Endothelial cell (in vitro differentiated cells): ENCODE data around the gene AFG3L2. TPM values are rescaled to one million over a fixed set of nuclear protein-coding genes. Genes with fewer than 3 reads are reported as not detected.

Experiments used
- DNase-seq: peaks from one replicate; pipeline ENCODE4 v3.0.0; 2021; ENCODE audit warnings: low spot score
- H3K27ac Mint-ChIP-seq: one replicate; pipeline ENCODE4 v1.8.0; 2021; ENCODE audit warnings: mixed read lengths, inconsistent platforms; ENCODE audit not compliant: unreplicated experiment
- H3K27me3 Mint-ChIP-seq: one replicate; pipeline ENCODE4 v1.8.0; 2021; ENCODE audit warnings: mild to moderate bottlenecking, moderate library complexity, mixed read lengths, inconsistent platforms; ENCODE audit not compliant: unreplicated experiment
- H3K36me3 Mint-ChIP-seq: one replicate; pipeline ENCODE4 v1.8.0; 2021; ENCODE audit warnings: mild to moderate bottlenecking, low read depth, mixed read lengths, inconsistent platforms; ENCODE audit not compliant: unreplicated experiment
- H3K4me1 Mint-ChIP-seq: one replicate; pipeline ENCODE4 v1.8.0; 2021; ENCODE audit warnings: mild to moderate bottlenecking, mixed read lengths, inconsistent platforms; ENCODE audit not compliant: unreplicated experiment
- H3K4me3 Mint-ChIP-seq: one replicate; pipeline ENCODE4 v1.8.0; 2021; ENCODE audit warnings: mild to moderate bottlenecking, mixed read lengths, inconsistent platforms; ENCODE audit not compliant: unreplicated experiment
- H3K9me3 Mint-ChIP-seq: one replicate; pipeline ENCODE4 v1.8.0; 2021; ENCODE audit warnings: mixed read lengths, inconsistent platforms; ENCODE audit not compliant: unreplicated experiment
- CTCF ChIP-seq: fragments of 200-600 bp; sonication (generic); IDR thresholded peaks from one replicate; pipeline ENCODE4 v1.5.0; 2021; ENCODE audit warnings: antibody characterized with exemption; ENCODE audit not compliant: unreplicated experiment
- total RNA-seq: library from RNA; stranded (reverse); fragmentation: NEBNext Ultra II Directional; extraction: Animal tissue kit (Norgen Biotek cat#: 25700); gene quantifications from one replicate; pipeline ENCODE4 v1.2.1, GENCODE V29; 2021; ENCODE audit not compliant: unreplicated experiment

AFG3L2 gene
- total RNA-seq, 1 donor from 2014 or later: 47.7 TPM

DNA sequence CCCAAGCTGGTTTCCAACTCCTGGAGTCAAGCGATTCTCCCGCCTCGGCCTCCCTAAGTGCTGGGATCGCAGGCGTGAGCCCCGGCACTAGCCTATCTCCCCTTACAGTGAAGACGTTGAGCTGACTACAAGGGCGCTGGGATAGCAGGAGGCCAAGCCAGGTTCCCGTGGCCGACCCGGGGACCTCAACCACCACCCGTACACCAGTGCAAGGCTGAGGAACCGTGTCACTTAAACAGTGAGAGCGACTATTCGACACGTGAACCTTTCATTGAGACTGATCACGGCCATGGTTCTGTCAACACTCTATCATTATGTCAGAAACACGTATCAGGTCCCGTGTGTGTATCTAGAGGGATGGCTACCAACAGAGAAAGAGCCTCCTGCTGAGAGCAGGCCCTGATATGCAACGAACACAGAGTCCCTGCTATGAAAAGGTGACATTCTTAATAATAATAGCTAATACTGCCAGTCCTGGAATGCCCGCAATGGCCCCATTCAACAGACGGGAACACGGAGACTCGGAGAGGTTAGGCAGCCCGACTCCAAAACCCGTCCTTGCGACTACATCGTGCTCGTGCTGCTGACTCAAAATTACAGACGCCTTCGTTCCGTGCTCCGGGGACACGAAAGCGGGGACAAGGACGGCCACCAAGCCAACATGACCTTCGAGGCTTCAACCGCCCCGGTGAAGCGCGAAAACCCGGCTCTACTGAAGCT lies 833 bp downstream of the AFG3L2 start:
- Mint-ChIP-seq H3K27ac (peak overlapping the region; percentile 75), H3K4me3 (peak overlapping the region; percentile 90), H3K36me3 (peaks cover 9% of the 10 kb centered on the region), H3K27me3 (peaks cover 9% of the 10 kb centered on the region), H3K9me3 (no peaks in the 10 kb centered on the region), H3K4me1 (peaks cover 24% of the 10 kb centered on the region)
- DNase-seq: peak; percentile 10
- TF ChIP-seq CTCF: no peak

- Mint-ChIP-seq H3K4me3 (peak overlapping the region; percentile 56), H3K36me3 (peaks cover 11% of the 10 kb centered on the region), H3K9me3 (no peaks in the 10 kb centered on the region), H3K4me1 (peaks cover 27% of the 10 kb centered on the region), H3K27me3 (peaks cover 9% of the 10 kb centered on the region), H3K27ac (no peak overlapping the region)
- DNase-seq: no peak
- no peak for TF ChIP-seq CTCF
These were observed 2.6 kb downstream of the AFG3L2 start for GRCh38 chr18:12374401-12374800.

DNA sequence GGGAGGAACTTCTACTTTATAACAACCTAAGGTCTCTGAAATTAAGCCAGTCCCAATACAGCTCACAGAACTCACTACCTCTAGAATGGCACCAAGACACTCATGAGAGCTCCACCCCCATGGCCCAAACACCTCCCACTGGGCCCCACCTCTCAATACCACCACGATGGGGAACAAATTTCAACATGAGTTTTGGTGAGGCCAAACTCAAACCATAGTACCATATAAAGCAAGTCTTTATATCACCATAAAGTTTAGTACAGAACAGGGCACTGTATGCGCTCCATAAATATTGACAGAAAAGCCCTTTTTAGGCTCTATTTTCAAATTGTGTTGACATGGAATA lies 3.3 kb downstream of the AFG3L2 start:
- DNase-seq: no peak
- H3K36me3 Mint-ChIP-seq: peaks cover 14% of the 10 kb centered on the region
- H3K4me3 Mint-ChIP-seq: no peak overlapping the region
- peaks cover 9% of the 10 kb centered on the region for H3K27me3 Mint-ChIP-seq
- H3K4me1 Mint-ChIP-seq: peaks cover 33% of the 10 kb centered on the region
- H3K27ac Mint-ChIP-seq: peak overlapping the region; percentile 1
- H3K9me3 Mint-ChIP-seq: no peaks in the 10 kb centered on the region
- TF ChIP-seq CTCF: no peak

DNA sequence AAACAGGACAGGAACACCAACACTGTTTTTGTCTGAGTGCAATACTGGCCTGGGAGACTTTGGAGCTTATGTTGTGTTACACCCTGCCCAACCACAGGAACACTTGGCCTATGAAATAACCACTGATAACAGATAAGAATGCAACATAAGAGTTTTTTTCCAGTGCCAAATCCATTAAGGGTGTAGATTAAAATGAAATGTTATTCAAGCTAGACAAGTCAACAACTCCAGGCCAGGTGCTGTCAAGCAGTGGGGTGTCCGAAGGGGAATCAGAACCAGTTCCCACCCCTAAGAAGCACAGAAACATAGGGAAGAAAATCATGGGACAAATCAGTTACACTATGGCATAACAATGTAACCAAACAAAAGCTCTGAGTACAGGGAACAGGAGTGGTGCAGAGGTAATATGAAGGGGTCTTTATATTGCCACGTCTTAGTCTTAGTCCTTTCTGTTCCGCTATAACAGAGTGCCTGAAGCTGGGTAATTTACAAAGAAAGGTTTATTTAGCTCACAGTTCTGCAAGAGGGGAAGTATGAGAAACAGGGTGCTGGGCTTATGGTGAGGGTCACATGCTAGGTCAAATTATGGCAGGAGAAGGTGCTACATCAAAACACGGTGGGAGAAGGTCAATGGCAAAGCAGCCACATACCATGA lies 3.8 kb downstream of the AFG3L2 start:
- H3K9me3 Mint-ChIP-seq: no peaks in the 10 kb centered on the region
- peaks cover 14% of the 10 kb centered on the region for H3K36me3 Mint-ChIP-seq
- H3K27me3 Mint-ChIP-seq: peaks cover 9% of the 10 kb centered on the region
- peaks cover 34% of the 10 kb centered on the region for H3K4me1 Mint-ChIP-seq
- H3K27ac Mint-ChIP-seq: peak overlapping the region; percentile 1
- no peak overlapping the region for H3K4me3 Mint-ChIP-seq
- no peak for DNase-seq
- no peak for TF ChIP-seq CTCF

DNA sequence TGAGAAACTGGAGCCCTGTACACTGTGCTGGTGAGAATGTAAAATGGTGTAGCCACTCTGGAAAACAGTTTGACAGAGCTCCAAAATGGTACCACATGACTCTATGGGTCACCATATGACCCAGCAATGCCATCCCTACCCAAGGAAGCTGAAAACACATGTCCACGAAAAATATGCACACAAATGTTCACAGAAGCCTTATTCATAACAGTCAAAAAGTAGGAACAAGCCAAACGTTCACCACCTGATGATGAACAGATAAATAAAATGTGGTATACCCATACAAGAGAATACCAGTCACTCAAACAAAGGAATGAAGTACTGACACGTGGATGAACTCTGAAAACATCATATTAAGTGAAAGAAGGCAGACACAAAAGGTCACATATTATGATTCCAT lies 4.6 kb downstream of the AFG3L2 start:
- no peak for TF ChIP-seq CTCF
- Mint-ChIP-seq H3K4me3 (no peak overlapping the region), H3K36me3 (peaks cover 10% of the 10 kb centered on the region), H3K27me3 (peaks cover 7% of the 10 kb centered on the region), H3K27ac (no peak overlapping the region), H3K9me3 (no peaks in the 10 kb centered on the region), H3K4me1 (peaks cover 33% of the 10 kb centered on the region)
- no peak for DNase-seq
